Colonic mucosa (tissue), 4 donors: ENCODE data around the gene TAGLN. TPM values are rescaled to one million over a fixed set of nuclear protein-coding genes. Genes with fewer than 3 reads are reported as not detected.
A peak's percentile ranks its signal among the peaks of the same experiment; 100 is the strongest.

Source experiments
- DNase-seq: peaks from one replicate; pipeline ENCODE4 v3.0.0-alpha.2; 2020
- H3K27ac ChIP-seq: fragments of 200-600 bp; one replicate; pipeline ENCODE4 v1.8.0; 2021
- H3K27me3 ChIP-seq: fragments of 200-600 bp; one replicate; pipeline ENCODE4 v1.8.0; 2021
- H3K36me3 ChIP-seq: fragments of 200-600 bp; one replicate; pipeline ENCODE4 v1.8.0; 2021
- H3K4me1 ChIP-seq: fragments of 200-600 bp; one replicate; pipeline ENCODE4 v1.8.0; 2021; ENCODE audit warnings: mild to moderate bottlenecking
- H3K4me3 ChIP-seq: fragments of 200-600 bp; one replicate; pipeline ENCODE4 v1.8.0; 2021
- H3K9ac ChIP-seq, 2 donors: one replicate each; pipeline ENCODE4 v1.7.0; 2013; ENCODE audit warnings: control low read depth in 2 of 2, low read depth in 2 of 2, low read length in 2 of 2
- H3K9me3 ChIP-seq: fragments of 200-600 bp; one replicate; pipeline ENCODE4 v1.8.0; 2021
- intact Hi-C: fragments of 100-400 bp; cut with DNase I; formaldehyde crosslinking; loops from one replicate; pipeline ENCODE4 v1.14.1; 2022
- total RNA-seq, 2 donors: library from RNA; stranded (reverse); fragmentation: NEBNext Ultra II Directional in 1 of 2; extraction: Animal tissue kit (Norgen Biotek cat#: 25700) in 1 of 2; gene quantifications; one replicate each; pipeline ENCODE4 v1.2.1, GENCODE V29; 2021
- TF ChIP-seq, protein P1 (sequence below): fragments of 200-600 bp; IDR thresholded peaks from one replicate; pipeline ENCODE4 v1.8.0; 2022; ENCODE audit warnings: antibody characterized with exemption, mild to moderate bottlenecking
- donor health status: healthy.
- donor health status: DM: no; HTN: no; CAD: no.
- donor health status: DM: no; HTN: no; CAD: no.

The TAGLN gene
- total RNA-seq, 2 donors from 2014 or later, result 86.8 to 989 TPM

DNA sequence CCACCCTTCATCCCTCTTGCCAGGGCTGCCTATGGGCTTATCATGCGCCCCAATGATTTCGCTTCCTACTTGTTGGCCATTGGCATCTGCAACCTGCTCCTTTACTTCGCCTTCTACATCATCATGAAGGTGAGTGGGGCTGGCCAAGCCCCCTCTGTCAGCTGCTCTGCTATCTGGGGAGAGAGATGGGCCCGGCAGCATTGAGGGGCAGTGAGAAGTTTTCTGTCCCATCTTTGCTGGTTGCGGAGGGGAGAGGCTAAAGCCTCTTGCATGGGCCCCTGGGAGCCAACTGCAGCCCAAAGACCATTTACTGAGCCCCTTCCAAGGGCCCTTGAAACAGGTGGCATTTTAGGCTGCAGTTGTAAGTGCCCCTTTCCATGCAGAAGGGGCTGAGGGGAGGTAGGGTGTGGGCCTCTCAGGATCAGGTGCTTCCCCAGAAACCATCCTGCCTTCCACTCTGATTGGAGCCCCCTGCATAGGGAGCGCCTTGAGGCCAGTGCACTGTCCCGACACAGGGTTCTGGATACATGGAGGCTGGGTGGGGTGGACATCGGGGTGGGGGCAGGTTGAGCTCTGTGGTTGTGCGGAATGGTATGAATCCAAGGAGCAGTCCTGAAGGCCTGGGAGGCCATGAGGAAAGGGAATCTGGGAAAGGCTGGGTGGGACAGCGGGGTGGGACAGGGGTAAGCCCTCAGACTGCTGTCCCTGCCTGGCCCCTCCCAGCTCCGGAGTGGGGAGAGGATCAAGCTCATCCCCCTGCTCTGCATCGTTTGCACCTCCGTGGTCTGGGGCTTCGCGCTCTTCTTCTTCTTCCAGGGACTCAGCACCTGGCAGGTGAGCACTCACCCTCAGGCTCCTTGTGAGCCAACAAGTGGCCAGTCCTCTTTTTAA is 5.8 kb upstream of the TAGLN start:
- Histone ChIP-seq H3K27ac (no peak overlapping the region), H3K36me3 (no peaks in the 10 kb centered on the region), H3K4me3 (no peak overlapping the region), H3K27me3 (no peaks in the 10 kb centered on the region), H3K4me1 (peaks cover 4% of the 10 kb centered on the region), H3K9ac (no peak overlapping the region), H3K9me3 (no peaks in the 10 kb centered on the region)
- TF ChIP-seq, protein P1, sequence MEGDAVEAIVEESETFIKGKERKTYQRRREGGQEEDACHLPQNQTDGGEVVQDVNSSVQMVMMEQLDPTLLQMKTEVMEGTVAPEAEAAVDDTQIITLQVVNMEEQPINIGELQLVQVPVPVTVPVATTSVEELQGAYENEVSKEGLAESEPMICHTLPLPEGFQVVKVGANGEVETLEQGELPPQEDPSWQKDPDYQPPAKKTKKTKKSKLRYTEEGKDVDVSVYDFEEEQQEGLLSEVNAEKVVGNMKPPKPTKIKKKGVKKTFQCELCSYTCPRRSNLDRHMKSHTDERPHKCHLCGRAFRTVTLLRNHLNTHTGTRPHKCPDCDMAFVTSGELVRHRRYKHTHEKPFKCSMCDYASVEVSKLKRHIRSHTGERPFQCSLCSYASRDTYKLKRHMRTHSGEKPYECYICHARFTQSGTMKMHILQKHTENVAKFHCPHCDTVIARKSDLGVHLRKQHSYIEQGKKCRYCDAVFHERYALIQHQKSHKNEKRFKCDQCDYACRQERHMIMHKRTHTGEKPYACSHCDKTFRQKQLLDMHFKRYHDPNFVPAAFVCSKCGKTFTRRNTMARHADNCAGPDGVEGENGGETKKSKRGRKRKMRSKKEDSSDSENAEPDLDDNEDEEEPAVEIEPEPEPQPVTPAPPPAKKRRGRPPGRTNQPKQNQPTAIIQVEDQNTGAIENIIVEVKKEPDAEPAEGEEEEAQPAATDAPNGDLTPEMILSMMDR, result no peak
- intact Hi-C loops, result no loop called here
- DNase-seq, result no peak

DNA sequence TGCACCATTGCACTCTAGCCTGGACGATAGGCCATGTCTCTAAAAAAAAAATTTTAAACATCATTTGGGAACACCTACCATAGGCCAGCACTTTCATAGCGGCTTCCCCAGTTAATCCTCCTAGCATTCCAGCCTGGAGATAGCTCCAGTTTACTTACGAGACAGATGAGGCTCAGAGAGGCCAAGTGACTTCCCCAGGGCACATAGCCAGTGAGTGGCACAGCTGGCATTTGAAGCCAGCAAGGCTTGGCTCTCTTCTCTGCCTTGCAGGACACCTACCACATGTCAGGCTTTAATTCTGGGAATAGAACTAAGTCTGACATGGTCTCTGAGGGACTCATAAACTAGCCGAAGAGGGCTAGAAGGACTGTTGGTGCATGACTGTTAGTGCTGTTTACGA is 4.9 kb upstream of the TAGLN start:
- no peak overlapping the region for H3K27ac ChIP-seq
- H3K27me3 ChIP-seq, result no peaks in the 10 kb centered on the region
- H3K9ac ChIP-seq, result no peak overlapping the region
- H3K9me3 ChIP-seq, result no peaks in the 10 kb centered on the region
- no peak for DNase-seq
- H3K4me1 ChIP-seq, result peaks cover 8% of the 10 kb centered on the region
- H3K36me3 ChIP-seq, result no peaks in the 10 kb centered on the region
- TF ChIP-seq, protein P1, result no peak
- H3K4me3 ChIP-seq, result no peak overlapping the region
- intact Hi-C loops, result no loop called here

DNA sequence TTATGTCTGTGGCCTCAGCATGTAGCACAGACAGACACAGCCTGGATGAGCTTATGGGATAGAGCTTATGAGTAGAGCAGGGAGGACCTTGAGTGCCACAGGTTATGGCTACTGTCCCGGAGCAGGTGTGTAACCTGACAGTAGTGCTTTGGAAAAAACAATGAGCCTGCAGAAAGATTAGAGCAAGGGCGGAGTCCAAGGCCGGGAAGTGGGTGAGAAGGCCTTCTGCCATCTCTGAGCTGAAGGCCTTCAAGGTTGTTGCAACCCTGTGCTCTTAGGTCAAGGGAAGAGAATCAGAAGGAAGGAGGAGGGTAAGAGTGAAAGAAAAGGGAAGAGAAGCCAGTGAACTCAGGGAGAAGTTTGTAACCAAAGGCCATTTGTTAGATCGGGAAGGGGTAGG is 3.9 kb upstream of the TAGLN start:
- Histone ChIP-seq H3K36me3 (no peaks in the 10 kb centered on the region), H3K27me3 (no peaks in the 10 kb centered on the region), H3K4me3 (no peak overlapping the region), H3K9ac (no peak overlapping the region), H3K9me3 (no peaks in the 10 kb centered on the region), H3K4me1 (peaks cover 8% of the 10 kb centered on the region), H3K27ac (no peak overlapping the region)
- intact Hi-C loops, result no loop called here
- TF ChIP-seq, protein P1, result no peak
- DNase-seq, result peak; percentile 66

DNA sequence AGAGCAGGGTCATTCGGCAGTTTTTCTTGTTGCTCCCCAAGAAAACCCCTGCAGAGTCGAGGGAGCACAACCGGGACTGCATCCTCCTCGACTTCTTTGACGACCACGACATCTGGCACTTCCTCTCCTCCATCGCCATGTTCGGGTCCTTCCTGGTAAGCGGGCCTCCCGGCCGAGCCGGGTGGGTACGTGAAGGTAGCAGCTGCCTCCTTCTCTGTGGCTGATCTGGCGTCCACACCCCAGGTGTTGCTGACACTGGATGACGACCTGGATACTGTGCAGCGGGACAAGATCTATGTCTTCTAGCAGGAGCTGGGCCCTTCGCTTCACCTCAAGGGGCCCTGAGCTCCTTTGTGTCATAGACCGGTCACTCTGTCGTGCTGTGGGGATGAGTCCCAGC is 3.4 kb upstream of the TAGLN start:
- Histone ChIP-seq H3K27me3 (no peaks in the 10 kb centered on the region), H3K4me1 (peaks cover 8% of the 10 kb centered on the region), H3K9ac (no peak overlapping the region), H3K36me3 (no peaks in the 10 kb centered on the region), H3K4me3 (no peak overlapping the region), H3K9me3 (no peaks in the 10 kb centered on the region), H3K27ac (no peak overlapping the region)
- TF ChIP-seq, protein P1, result no peak
- no peak for DNase-seq
- intact Hi-C loops, result no loop called here

DNA sequence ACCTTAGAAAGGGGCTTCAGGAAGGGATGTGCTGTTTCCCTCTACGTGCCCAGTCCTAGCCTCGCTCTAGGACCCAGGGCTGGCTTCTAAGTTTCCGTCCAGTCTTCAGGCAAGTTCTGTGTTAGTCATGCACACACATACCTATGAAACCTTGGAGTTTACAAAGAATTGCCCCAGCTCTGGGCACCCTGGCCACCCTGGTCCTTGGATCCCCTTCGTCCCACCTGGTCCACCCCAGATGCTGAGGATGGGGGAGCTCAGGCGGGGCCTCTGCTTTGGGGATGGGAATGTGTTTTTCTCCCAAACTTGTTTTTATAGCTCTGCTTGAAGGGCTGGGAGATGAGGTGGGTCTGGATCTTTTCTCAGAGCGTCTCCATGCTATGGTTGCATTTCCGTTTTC is 2.2 kb upstream of the TAGLN start:
- Histone ChIP-seq H3K4me3 (no peak overlapping the region), H3K27me3 (no peaks in the 10 kb centered on the region), H3K36me3 (no peaks in the 10 kb centered on the region), H3K4me1 (peaks cover 8% of the 10 kb centered on the region), H3K27ac (peak overlapping the region; percentile 42), H3K9me3 (no peaks in the 10 kb centered on the region), H3K9ac (peak overlapping the region in 1 of 2 donors; percentile 9)
- DNase-seq, result no peak
- intact Hi-C loops, result no loop called here
- TF ChIP-seq, protein P1, result no peak
